HEK293 (cell line): ENCODE measurements around the gene GFI1.

Experiments
- CTCF ChIA-PET: fragments of 350-600 bp; formaldehyde crosslinking; extraction: SDS; loops from one replicate; lab custom pipeline; 2021; ENCODE audit warnings: antibody characterized with exemption; lab: Yijun Ruan, JAX
- POLR2A ChIA-PET: fragments of 300-600 bp; formaldehyde crosslinking; extraction: SDS; loops from one replicate; lab custom pipeline; 2020; ENCODE audit warnings: antibody characterized with exemption, inconsistent platforms; lab: Yijun Ruan, JAX
- H3K27ac ChIP-seq: fragments of 200-500 bp; sonication (Bioruptor generic); 2 replicates; pipeline ENCODE4 v1.5.1; 2014; ENCODE audit warnings: low read depth, low read length, control low read depth, inconsistent platforms; ENCODE audit errors: extremely low read depth
- H3K36me3 ChIP-seq, 2 experiments: fragments of 200-500 bp in 1 of 2; sonication (Bioruptor generic) in 1 of 2; 1 replicate in 1 of 2; 2 replicates in 1 of 2; pipeline ENCODE4 v1.5.1; 2014 to 2017; ENCODE audit warnings: inconsistent platforms in 2 of 2, low read length in 2 of 2; ENCODE audit not compliant: control insufficient read depth in 2 of 2, insufficient read depth in 1 of 2
- H3K4me1 ChIP-seq: fragments of 200-500 bp; sonication (Bioruptor generic); 2 replicates; pipeline ENCODE4 v1.5.1; 2014; ENCODE audit warnings: mild to moderate bottlenecking, low read length, inconsistent platforms; ENCODE audit not compliant: control insufficient read depth, insufficient read depth
- H3K4me3 ChIP-seq: 2 replicates; pipeline ENCODE4 v1.5.1; 2011; ENCODE audit warnings: low read depth, mild to moderate bottlenecking, control low read depth, low read length, moderate library complexity
- H3K9me3 ChIP-seq: fragments of 200-500 bp; sonication (Bioruptor generic); 2 replicates; pipeline ENCODE4 v1.5.1; 2014; ENCODE audit warnings: low read depth, low read length, inconsistent platforms; ENCODE audit not compliant: control insufficient read depth, insufficient read depth
- KLF8 ChIP-seq: fragments of 450-650 bp; formaldehyde crosslinking; IDR thresholded peaks from 2 replicates; pipeline ENCODE4 v1.5.1; 2016; ENCODE audit warnings: missing biosample characterization, missing genetic modification characterization
- SALL2 ChIP-seq: fragments of 450-650 bp; formaldehyde crosslinking; IDR thresholded peaks from 2 replicates; pipeline ENCODE4 v1.5.0; 2017; ENCODE audit warnings: missing biosample characterization, mild to moderate bottlenecking, missing genetic modification characterization, borderline replicate concordance
- ZFP37 ChIP-seq: fragments of 450-650 bp; formaldehyde crosslinking; IDR thresholded peaks from 2 replicates; pipeline ENCODE4 v1.5.1; 2016; ENCODE audit warnings: missing biosample characterization, missing genetic modification characterization
- ZNF112 ChIP-seq: fragments of 450-650 bp; formaldehyde crosslinking; IDR thresholded peaks from 2 replicates; pipeline ENCODE4 v1.5.0; 2017; ENCODE audit warnings: missing biosample characterization, missing genetic modification characterization
- ZNF23 ChIP-seq: fragments of 450-650 bp; formaldehyde crosslinking; IDR thresholded peaks from 2 replicates; pipeline ENCODE4 v1.5.1; 2016; ENCODE audit warnings: missing biosample characterization, missing genetic modification characterization, borderline replicate concordance
- ZNF354C ChIP-seq: fragments of 450-650 bp; formaldehyde crosslinking; IDR thresholded peaks from 2 replicates; pipeline ENCODE4 v1.5.1; 2016; ENCODE audit warnings: missing biosample characterization, missing genetic modification characterization, low read depth, borderline replicate concordance
- ZNF423 ChIP-seq: fragments of 450-650 bp; formaldehyde crosslinking; IDR thresholded peaks from 2 replicates; pipeline ENCODE4 v1.5.1; 2016; ENCODE audit warnings: missing biosample characterization, missing genetic modification characterization
- ZNF48 ChIP-seq: fragments of 450-650 bp; formaldehyde crosslinking; IDR thresholded peaks from 2 replicates; pipeline ENCODE4 v1.5.1; 2016; ENCODE audit warnings: missing biosample characterization, missing genetic modification characterization
- ZNF658 ChIP-seq: fragments of 450-650 bp; formaldehyde crosslinking; IDR thresholded peaks from 2 replicates; pipeline ENCODE4; 2016; ENCODE audit warnings: missing biosample characterization, missing genetic modification characterization
- ZNF664 ChIP-seq: fragments of 450-650 bp; formaldehyde crosslinking; IDR thresholded peaks from 2 replicates; pipeline ENCODE4 v1.5.1; 2016; ENCODE audit warnings: missing biosample characterization, missing genetic modification characterization
- ZNF785 ChIP-seq: fragments of 450-650 bp; formaldehyde crosslinking; IDR thresholded peaks from 2 replicates; pipeline ENCODE4 v1.5.1; 2016; ENCODE audit warnings: missing biosample characterization, missing genetic modification characterization
- TF ChIP-seq, protein P1 (sequence below): fragments of 450-650 bp; formaldehyde crosslinking; IDR thresholded peaks from 2 replicates; pipeline ENCODE4 v1.5.1; 2016; ENCODE audit warnings: missing biosample characterization, missing genetic modification characterization
- TF ChIP-seq, protein P2 (sequence below): fragments of 450-650 bp; formaldehyde crosslinking; IDR thresholded peaks from 2 replicates; pipeline ENCODE4 v1.5.1; 2016; ENCODE audit warnings: missing biosample characterization, missing genetic modification characterization
- TF ChIP-seq, protein P3 (sequence below): fragments of 450-650 bp; formaldehyde crosslinking; IDR thresholded peaks from 2 replicates; pipeline ENCODE4 v1.5.1; 2017; ENCODE audit warnings: missing biosample characterization, missing genetic modification characterization

GFI1 gene

DNA sequence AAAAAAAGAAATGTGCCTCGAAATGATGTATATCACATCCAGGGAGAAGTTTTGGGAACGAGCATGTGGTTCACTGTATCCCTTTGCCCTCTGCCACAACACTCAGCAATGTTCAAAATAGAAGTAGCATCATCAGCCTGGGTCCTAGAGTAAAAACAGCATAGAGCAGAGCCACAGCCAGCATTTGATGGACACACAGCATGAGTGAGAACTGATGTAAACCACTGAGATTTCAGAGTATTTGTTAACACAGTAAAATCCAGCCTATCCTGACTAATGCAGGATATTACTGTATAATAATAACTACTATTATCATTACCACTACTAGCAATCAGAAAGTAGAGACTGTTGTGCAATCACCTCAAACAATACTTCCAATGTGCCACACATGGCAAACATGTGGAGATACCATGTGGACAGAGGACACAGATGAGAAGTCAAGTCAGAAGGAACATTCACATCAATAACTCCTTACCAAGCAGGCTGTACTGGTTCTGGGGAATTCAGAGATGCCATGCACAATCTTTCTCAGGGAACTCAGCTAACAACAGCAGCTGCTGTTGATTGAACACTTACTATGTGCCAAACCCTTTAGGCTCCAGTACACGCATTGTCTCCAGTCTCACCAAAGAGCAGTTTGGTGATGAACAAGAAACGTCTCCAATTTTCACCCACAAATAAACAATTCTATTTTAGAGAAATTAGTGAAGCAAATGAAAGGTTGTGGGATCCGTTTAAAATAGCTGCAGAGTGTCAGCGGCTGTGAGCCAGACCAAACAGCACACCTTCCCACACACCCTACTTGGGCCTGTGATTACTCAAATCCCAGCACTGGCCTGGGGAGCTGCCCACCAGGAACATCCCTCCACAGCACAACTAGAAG is 16.6 kb upstream of the GFI1 start:
- Histone ChIP-seq H3K9me3 (no peaks in the 10 kb centered on the region), H3K4me3 (no peak overlapping the region), H3K4me1 (no peaks in the 10 kb centered on the region), H3K27ac (no peak overlapping the region), H3K36me3 (no peaks in the 10 kb centered on the region)
- ChIA-PET POLR2A (interaction anchor here (0.6 kb wide), 2 partner anchors 8 to 40 kb away, joined by 3 to 8 read pairs; no protein-coding TSS in a partner anchor), CTCF (no interaction called here)
- no peak for TF ChIP-seq ZFP37
- TF ChIP-seq ZNF664, result peak; percentile 39; the same call in 1 of the 2 replicates

DNA sequence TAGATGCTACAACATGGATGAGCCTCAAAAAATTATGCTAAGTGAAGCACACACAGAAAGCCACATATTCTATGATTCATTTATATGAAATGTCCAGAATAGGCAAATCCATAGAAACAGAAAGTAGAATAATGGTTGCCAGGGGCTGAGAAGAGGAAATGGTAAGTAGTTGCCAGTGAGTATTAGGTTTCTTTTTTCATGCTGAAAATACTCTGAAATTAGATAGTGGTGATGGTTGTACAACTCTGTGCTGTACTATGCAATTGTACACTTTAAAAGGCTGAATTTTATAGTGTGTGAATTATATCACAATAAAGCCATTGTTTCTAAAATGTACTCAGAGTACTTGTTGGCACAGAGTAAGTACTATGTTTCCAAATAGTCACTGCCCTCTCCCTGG is 15.5 kb upstream of the GFI1 start:
- POLR2A ChIA-PET, result interaction anchor here (0.6 kb wide), 2 partner anchors 10 to 41 kb away, joined by 3 to 8 read pairs; no protein-coding TSS in a partner anchor

DNA sequence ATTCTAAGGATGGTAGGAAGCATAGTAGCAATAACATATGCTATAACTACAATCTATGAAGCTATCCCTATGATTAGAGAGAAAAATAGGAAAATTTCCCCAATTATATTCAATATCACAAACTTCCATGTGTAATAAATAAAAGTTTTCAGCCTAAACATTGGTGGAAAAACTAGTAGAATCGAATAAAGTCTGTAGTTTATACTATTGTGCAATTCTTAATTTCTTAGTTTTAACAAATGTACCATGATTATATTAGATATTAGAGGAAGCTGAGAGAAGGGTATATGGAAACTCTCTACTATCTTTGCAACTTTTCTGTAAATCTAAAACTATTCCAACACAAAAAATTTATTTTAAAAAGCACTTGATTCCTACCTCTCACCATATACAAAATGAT is 13.8 kb upstream of the GFI1 start:
- H3K27ac ChIP-seq, result no peak overlapping the region
- CTCF ChIA-PET, result no interaction called here
- TF ChIP-seq, protein P1, sequence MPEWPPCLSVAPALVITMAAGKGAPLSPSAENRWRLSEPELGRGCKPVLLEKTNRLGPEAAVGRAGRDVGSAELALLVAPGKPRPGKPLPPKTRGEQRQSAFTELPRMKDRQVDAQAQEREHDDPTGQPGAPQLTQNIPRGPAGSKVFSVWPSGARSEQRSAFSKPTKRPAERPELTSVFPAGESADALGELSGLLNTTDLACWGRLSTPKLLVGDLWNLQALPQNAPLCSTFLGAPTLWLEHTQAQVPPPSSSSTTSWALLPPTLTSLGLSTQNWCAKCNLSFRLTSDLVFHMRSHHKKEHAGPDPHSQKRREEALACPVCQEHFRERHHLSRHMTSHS (tag by site-specific recombination), result no peak
- H3K4me3 ChIP-seq, result no peak overlapping the region
- no peaks in the 10 kb centered on the region for H3K9me3 ChIP-seq
- POLR2A ChIA-PET, result no interaction called here
- no peaks in the 10 kb centered on the region for H3K4me1 ChIP-seq
- no peaks in the 10 kb centered on the region for H3K36me3 ChIP-seq

More for the DNA sequence above, 15.5 kb upstream of the GFI1 start:
- Histone ChIP-seq H3K4me1 (no peaks in the 10 kb centered on the region), H3K36me3 (no peaks in the 10 kb centered on the region), H3K27ac (no peak overlapping the region), H3K9me3 (no peaks in the 10 kb centered on the region), H3K4me3 (no peak overlapping the region)
- TF ChIP-seq ZNF112 (tag by site-specific recombination) (no peak), SALL2 (tag by site-specific recombination) (no peak), ZNF658 (no peak), ZNF785 (tag by site-specific recombination) (no peak), ZNF423 (no peak), ZNF23 (tag by site-specific recombination) (no peak), ZNF48 (no peak), KLF8 (tag by site-specific recombination) (no peak), ZFP37 (no peak), ZNF354C (tag by site-specific recombination) (no peak)
- TF ChIP-seq, protein P2, sequence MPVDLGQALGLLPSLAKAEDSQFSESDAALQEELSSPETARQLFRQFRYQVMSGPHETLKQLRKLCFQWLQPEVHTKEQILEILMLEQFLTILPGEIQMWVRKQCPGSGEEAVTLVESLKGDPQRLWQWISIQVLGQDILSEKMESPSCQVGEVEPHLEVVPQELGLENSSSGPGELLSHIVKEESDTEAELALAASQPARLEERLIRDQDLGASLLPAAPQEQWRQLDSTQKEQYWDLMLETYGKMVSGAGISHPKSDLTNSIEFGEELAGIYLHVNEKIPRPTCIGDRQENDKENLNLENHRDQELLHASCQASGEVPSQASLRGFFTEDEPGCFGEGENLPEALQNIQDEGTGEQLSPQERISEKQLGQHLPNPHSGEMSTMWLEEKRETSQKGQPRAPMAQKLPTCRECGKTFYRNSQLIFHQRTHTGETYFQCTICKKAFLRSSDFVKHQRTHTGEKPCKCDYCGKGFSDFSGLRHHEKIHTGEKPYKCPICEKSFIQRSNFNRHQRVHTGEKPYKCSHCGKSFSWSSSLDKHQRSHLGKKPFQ, result no peak
- TF ChIP-seq, protein P3, sequence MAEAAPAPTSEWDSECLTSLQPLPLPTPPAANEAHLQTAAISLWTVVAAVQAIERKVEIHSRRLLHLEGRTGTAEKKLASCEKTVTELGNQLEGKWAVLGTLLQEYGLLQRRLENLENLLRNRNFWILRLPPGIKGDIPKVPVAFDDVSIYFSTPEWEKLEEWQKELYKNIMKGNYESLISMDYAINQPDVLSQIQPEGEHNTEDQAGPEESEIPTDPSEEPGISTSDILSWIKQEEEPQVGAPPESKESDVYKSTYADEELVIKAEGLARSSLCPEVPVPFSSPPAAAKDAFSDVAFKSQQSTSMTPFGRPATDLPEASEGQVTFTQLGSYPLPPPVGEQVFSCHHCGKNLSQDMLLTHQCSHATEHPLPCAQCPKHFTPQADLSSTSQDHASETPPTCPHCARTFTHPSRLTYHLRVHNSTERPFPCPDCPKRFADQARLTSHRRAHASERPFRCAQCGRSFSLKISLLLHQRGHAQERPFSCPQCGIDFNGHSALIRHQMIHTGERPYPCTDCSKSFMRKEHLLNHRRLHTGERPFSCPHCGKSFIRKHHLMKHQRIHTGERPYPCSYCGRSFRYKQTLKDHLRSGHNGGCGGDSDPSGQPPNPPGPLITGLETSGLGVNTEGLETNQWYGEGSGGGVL (tag by site-specific recombination), result no peak
- CTCF ChIA-PET, result no interaction called here
